Motor neuron (in vitro differentiated cells): Measurements from ENCODE around the gene KLHL20. TPM values are rescaled to one million over a fixed set of nuclear protein-coding genes. Genes with fewer than 3 reads are reported as not detected.
"Not testable (repeated sequence)": the region's sequence is repeated elsewhere in the genome, so short reads cannot be mapped to it uniquely, and the experiment has no call there.

Experiments
- ATAC-seq, 8 experiments: fragments of 200-7000 bp; cut with Tn5 transposase; replicated peaks in 6 of 8; 2 replicates each; pipeline ENCODE4 v1.8.0; 2021; ENCODE audit warnings: mild to moderate bottlenecking in 8 of 8, moderate library complexity in 8 of 8
- H3K27ac ChIP-seq, 2 donors: fragments of 250-450 bp; sonication (Bioruptor Pico); 2 replicates each; pipeline ENCODE4 v1.9.0; 2021; ENCODE audit warnings: antibody characterized with exemption in 2 of 2, mild to moderate bottlenecking in 2 of 2, moderate library complexity in 1 of 2
- H3K4me1 ChIP-seq, 2 donors: fragments of 250-450 bp; sonication (Bioruptor Pico); replicated peaks in 1 of 2; 2 replicates each; pipeline ENCODE4 v1.6.1; 2021; ENCODE audit warnings: antibody characterized with exemption in 2 of 2, mild to moderate bottlenecking in 2 of 2, moderate library complexity in 1 of 2
- H3K4me3 ChIP-seq, 5 donors: fragments of 250-450 bp; sonication (Bioruptor Pico); 2 replicates each; pipeline ENCODE4 v1.9.0; 2021; ENCODE audit warnings: antibody characterized with exemption in 5 of 5, mild to moderate bottlenecking in 5 of 5, moderate library complexity in 4 of 5
- WGBS, 10 experiments: fragments of 450-650 bp; shearing (Covaris generic); methylation state at CpG; one replicate each; pipeline ENCODE4 v1.0.0; 2022; 5-methylcytosine and 5-hydroxymethylcytosine counted together
- in situ Hi-C, 9 experiments: fragments of 400-800 bp; cut with MboI; loops; one replicate each; pipeline ENCODE4 v1.15.0; 2021; ENCODE audit warnings: low sequenced_read_pairs in 9 of 9, low pct_unique_long_range_greater_than_20kb in 2 of 9; ENCODE audit not compliant: unreplicated experiment in 9 of 9
- total RNA-seq, 8 experiments: library from RNA; unstranded; fragments of 300-600 nt; gene quantifications; 2 replicates each; pipeline versions ENCODE4 v1.2.3 to v1.2.4, GENCODE V29; 2022

Gene KLHL20, protein sequence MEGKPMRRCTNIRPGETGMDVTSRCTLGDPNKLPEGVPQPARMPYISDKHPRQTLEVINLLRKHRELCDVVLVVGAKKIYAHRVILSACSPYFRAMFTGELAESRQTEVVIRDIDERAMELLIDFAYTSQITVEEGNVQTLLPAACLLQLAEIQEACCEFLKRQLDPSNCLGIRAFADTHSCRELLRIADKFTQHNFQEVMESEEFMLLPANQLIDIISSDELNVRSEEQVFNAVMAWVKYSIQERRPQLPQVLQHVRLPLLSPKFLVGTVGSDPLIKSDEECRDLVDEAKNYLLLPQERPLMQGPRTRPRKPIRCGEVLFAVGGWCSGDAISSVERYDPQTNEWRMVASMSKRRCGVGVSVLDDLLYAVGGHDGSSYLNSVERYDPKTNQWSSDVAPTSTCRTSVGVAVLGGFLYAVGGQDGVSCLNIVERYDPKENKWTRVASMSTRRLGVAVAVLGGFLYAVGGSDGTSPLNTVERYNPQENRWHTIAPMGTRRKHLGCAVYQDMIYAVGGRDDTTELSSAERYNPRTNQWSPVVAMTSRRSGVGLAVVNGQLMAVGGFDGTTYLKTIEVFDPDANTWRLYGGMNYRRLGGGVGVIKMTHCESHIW
- 10 to 100 TPM; 15.5 to 35.2 (median 31.1) TPM for total RNA-seq

DNA sequence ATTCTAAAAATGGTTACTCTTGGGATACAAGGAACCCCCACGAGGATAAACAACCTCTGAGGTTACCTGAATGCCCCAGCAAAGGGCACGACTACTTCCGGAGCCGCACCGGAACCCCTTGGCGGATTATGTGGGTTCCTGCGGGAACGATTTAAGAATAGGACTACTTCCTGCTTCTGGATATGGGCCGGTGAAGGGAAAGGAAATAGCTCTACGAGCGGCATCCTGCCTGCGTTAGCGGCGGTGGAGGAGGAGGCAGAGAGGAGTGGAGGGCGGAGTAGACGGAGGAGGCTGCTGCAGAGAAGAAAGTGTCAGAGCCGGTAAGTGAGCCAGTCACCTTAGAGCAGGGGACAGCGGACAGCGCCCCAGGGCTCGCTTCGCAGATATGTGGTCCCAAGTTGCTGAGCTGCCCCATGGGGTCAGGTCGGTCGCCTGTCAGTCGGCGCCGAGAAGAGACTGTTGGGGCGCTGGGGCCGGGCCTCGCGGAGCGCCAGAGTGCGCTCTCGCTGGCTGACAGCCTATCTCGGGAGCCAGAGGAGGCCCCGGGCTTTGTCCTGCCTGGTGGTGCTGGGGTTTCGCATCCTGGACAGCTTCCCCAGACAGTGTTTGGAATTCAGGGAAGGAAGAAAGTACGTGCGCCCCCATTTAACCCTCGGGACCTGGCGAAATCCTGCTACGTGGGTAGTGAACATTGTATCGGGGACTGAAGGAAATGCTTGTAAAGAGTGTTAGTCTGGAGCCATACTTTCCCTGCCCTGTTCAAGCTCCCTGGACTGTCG is at the start of gene KLHL20:
Gene KLHL20, plus strand, starts transcription at position 223 of the 779 bp plus-strand sequence. CDS start 1,063 bp downstream, outside the sequence.
- 0 to 3% (median 2%) methylated on average over 1 to 41 of the region's 43 CpGs; no CpG with 5 or more reads in 3 of the 10 experiments for WGBS, 10 experiments
- Histone ChIP-seq H3K27ac (peak within 1 kb of the TSS; percentile 75 to 85), H3K4me1 (peaks cover 4 to 21% of the 10 kb centered on the region in 2 donors), H3K4me3 (peak within 1 kb of the TSS; percentile 67 to 92 (median 77))
- in situ Hi-C loops = no loop called here
- ATAC-seq = peak; percentile 95 to 98 (median 97)

DNA sequence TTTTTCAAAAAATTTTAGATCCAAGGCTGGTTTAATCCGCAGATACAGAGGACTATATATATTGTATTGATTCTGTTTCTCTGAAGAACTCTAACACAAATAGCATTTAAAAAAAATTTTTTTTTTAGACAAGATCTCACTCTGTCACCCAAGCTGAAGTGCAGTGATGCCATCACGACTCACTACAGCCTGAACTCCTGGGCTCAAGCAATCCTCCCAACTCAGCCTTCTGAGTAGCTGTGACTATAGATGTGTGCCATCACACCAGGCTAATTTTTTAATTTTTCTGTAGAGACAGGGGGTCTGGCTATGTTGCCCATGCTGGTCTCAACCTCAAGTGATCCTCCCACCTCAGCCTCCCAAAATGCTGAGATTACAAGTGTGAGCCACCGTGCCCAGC is 48.1 kb upstream of the KLHL20 start:
- no peak overlapping the region for H3K4me3 ChIP-seq
- in situ Hi-C loops = no loop called here
- H3K27ac ChIP-seq = no peak overlapping the region
- ATAC-seq = no peak
- WGBS, 10 experiments = 0 to 100% (median 95%) methylated on average over 1 to 3 of the region's 3 CpGs
- H3K4me1 ChIP-seq = peaks cover 6 to 7% of the 10 kb centered on the region in 2 donors

DNA sequence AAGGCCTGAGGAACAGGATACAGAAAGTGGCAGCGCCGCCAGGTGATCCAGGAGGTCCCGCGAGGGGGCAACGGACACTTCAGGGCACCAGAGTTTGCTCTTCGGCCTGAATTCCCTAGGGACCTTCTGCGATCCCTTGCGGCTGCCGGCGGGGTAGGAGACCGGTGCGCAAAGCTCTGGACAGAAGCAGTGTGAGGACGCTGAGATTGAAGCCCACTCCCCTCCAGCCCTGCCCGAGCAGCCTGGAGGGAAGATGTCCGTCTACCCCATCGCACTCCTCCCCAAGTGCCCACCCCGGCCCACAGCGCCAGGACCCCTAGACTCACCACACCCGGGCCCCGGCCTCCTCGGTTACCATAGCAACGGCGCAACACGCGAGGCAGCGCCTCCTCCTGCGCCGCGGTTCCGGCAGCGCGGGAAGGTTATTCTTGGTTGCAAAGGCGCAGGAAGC is 45.3 kb upstream of the KLHL20 start, which contains the start of gene ANKRD45:
Gene ANKRD45, minus strand, starts transcription at position 361 of the 451 bp plus-strand sequence. CDS start 10,433 bp downstream, outside the sequence.
- H3K27ac ChIP-seq = no peak within 1 kb of the TSS
- ATAC-seq = peak; percentile 73 to 99 (median 98)
- in situ Hi-C loops = no loop called here
- H3K4me1 ChIP-seq = peaks cover 6 to 7% of the 10 kb centered on the region in 2 donors
- 0 to 11% (median 4%) methylated on average over 1 to 22 of the region's 33 CpGs; no CpG with 5 or more reads in 4 of the 10 experiments for WGBS, 10 experiments
- H3K4me3 ChIP-seq = peak within 1 kb of the TSS; percentile 42 to 70 (median 48)

DNA sequence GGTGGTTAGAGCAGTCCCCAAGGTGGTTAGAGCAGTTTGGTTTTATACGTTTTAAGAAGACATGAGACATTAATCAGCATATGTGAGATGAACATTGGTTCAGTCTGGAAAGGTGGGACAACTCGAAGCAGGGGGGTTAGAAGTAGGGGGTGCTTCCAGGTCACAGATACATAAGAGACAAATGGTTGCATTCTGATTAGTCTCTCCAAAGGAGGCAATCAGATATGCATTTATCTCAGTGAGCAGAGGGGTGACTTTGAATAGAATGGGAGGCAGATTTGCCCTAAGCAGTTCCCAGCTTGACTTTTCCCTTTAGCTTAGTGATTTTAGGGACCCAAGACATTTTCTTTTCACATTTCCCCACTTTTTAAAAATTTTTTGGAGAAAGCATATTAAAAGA is 40.3 kb upstream of the KLHL20 start:
- H3K4me1 ChIP-seq, in situ Hi-C loops, ATAC-seq, H3K27ac ChIP-seq, H3K4me3 ChIP-seq: not testable (repeated sequence)
- 0 to 80% (median 64%) methylated on average over 1 to 2 of the region's 2 CpGs; no CpG with 5 or more reads in 4 of the 10 experiments for WGBS, 10 experiments

DNA sequence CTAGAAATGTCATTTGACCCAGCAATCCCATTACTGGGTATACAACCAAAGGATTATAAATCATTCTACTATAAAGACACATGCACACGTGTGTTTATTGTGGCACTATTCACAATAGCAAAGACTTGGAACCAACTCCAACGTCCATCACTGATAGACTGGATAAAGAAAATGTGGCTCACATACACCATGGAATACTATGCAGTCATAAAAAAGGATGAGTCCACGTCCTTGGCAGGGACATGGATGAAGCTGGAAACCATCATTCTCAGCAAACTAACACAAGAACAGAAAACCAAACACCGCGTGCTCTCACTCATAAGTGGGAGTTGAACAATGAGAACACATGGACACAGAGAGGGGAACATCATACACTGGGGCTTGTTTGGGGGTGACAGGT is 34.6 kb upstream of the KLHL20 start:
- in situ Hi-C loops, ATAC-seq: not testable (repeated sequence)
- WGBS, 10 experiments = 26 to 100% (median 75%) methylated on average over 1 to 5 of the region's 5 CpGs; no CpG with 5 or more reads in 1 of the 10 experiments

DNA sequence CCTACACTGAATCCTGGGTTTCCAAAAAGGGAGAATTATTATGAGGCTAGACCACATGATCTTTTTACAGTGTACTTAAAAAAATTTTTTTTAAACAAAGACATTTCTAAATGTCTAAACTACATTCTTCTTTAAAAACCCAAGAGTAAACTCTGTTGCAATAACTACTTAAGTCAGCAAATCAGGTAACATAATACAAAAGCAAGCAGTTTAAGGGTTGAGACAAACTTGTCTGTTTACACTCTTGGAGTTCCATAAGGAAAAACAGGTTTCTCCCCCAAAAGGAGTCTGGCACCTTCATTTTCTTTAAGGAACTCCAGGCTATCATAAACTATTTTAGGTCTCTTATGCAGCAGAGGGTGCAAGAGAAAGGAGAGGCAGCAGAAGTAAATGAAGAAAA is 32.6 kb upstream of the KLHL20 start:
- ATAC-seq = no peak
- Histone ChIP-seq H3K27ac (no peak overlapping the region), H3K4me3 (no peak overlapping the region), H3K4me1 (peaks cover 3 to 11% of the 10 kb centered on the region in 2 donors)
- in situ Hi-C loops = no loop called here

More for the DNA sequence above, 34.6 kb upstream of the KLHL20 start:
- H3K4me3 ChIP-seq, H3K27ac ChIP-seq: not testable (repeated sequence)
- peaks cover 3 to 11% of the 10 kb centered on the region in 2 donors for H3K4me1 ChIP-seq

DNA sequence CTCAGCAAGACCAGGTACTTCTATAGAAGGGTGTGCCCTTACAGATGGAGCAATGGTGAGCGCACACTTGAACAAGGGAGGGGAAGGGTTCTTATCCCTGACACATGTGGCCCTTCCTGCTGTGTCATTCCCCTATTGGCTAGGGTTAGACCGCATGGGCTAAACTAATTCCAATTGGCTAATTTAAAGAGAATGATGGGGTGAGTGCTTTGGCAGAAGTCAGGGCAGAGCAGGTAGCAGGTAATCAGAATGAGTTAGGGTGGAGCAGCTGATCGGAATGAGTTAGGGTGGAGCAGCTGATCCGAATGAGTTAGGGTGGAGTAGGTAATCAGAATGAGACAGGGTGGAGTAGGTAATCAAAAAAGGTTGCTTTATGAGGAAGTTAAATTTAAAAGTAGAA is 30.9 kb upstream of the KLHL20 start:
- H3K4me3 ChIP-seq, ATAC-seq, H3K27ac ChIP-seq, in situ Hi-C loops: not testable (repeated sequence)
- WGBS, 10 experiments = 0 to 96% (median 90%) methylated on average over 1 to 4 of the region's 4 CpGs; no CpG with 5 or more reads in 1 of the 10 experiments
- H3K4me1 ChIP-seq = peaks cover 3 to 11% of the 10 kb centered on the region in 2 donors

DNA sequence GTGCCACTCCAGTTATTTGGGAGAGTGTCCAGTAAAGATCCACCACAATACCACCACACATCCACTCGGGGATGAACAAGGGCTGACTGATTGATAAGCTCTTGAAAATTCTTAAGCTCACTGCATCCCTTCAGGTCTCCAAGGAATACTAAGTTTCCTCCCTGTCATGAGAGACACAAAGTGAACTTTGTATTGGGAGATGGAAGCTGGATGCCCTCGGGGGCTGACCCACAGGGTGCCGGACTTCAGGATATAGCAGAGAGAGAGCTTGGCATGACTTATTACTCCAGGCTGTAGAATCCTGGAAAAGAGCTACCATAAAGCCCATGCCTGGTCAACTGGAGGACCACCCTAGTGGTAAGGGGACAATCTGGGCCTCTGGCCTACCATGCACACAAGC is 29.7 kb upstream of the KLHL20 start:
- peaks cover 3 to 11% of the 10 kb centered on the region in 2 donors for H3K4me1 ChIP-seq
- WGBS, 10 experiments = 60 to 92% (median 86%) methylated on average over 2 to 3 of the region's 3 CpGs; no CpG with 5 or more reads in 5 of the 10 experiments
- H3K27ac ChIP-seq, ATAC-seq, H3K4me3 ChIP-seq, in situ Hi-C loops: not testable (repeated sequence)

DNA sequence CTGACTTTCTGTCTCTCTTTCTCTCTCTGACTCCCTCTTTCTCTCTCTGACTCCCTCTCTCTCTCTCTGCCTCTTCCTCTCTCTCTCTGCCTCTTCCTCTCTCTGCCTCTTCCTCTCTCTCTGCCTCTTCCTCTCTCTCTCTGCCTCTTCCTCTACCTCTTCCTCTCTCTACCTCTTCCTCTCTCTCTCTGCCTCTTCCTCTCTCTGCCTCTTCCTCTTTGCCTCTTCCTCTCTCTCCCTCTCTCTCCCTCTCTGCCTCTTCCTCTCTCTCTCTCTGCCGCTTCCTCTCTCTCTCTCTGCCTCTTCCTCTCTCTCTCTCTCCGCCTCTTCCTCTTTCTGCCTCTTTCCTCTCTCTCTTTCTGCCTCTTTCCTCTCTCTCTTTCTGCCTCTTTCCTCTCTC is 26.5 kb upstream of the KLHL20 start:
- no peaks in the 10 kb centered on the region for H3K4me1 ChIP-seq
- no peak overlapping the region for H3K27ac ChIP-seq
- ATAC-seq = no peak
- WGBS, 10 experiments = 50 to 100% (median 80%) methylated on average over 1 to 2 of the region's 2 CpGs; no CpG with 5 or more reads in 1 of the 10 experiments
- in situ Hi-C loops = no loop called here
- no peak overlapping the region for H3K4me3 ChIP-seq

DNA sequence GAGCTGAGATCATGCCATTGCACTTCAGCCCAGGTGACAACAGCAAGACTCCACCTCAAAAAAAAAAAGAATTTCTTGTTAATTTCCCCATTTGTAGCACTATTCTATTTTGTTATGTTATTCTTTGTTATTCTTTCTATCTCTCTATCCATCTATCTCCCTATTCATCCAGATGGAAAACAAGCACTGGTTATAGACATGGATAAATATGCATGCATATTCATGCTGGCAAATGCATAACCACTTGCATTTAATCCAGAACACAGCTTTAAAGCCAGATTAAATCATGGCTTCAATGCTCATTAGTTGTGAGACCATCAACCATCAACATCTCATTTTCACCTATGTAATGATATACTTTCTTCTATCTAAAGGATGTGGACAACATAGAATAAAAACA is 21.5 kb upstream of the KLHL20 start:
- no peak overlapping the region for H3K27ac ChIP-seq
- H3K4me3 ChIP-seq = no peak overlapping the region
- ATAC-seq = peak in 3 of 8 experiments; percentile 71 to 93 (median 77)
- H3K4me1 ChIP-seq = no peaks in the 10 kb centered on the region
- in situ Hi-C loops = no loop called here

DNA sequence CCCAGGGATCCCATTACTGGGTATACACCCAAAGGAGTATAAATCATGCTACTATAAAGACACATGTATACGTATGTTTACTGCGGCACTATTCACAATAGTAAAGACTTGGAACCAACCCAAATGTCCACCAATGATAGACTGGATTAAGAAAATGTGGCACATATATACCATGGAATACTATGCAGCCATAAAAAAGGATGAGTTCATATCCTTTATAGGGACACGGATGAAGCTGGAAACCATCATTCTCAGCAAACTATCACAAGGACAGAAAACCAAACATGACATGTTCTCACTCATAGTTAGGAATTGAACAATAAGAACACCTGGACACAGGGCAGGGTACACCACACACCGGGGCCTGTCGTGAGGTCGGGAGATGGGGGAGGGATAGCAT is 13.5 kb upstream of the KLHL20 start:
- in situ Hi-C loops, H3K4me3 ChIP-seq: not testable (repeated sequence)
- 80 to 100% (median 95%) methylated on average over 1 to 6 of the region's 6 CpGs; no CpG with 5 or more reads in 3 of the 10 experiments for WGBS, 10 experiments

DNA sequence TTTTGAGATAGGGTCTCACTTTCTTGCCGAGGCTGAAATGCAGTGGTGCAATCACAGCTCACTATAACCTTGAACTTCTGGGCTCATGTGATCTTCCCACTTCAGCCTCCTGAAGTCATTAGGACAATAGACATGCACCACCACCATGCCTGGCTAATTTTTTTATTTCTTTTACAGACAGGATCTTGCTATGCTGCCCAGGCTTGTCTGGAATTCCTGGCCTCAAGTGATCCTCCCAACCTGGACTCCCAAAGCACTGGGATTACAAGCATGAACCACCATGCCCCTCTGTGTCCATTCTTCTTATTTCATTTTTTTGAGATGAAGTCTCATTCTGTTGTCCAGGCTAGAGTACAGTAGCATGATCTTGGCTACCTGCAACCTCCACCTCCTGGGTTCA is 12.0 kb upstream of the KLHL20 start:
- in situ Hi-C loops = no loop called here
- no peak for ATAC-seq
- H3K27ac ChIP-seq = no peak overlapping the region
- no peaks in the 10 kb centered on the region for H3K4me1 ChIP-seq
- WGBS, 10 experiments = 50 to 100% (median 80%) methylated on average over 1 of the region's 1 CpG; no CpG with 5 or more reads in 5 of the 10 experiments
- H3K4me3 ChIP-seq = no peak overlapping the region

More for the DNA sequence above, 13.5 kb upstream of the KLHL20 start:
- not testable (repeated sequence) for H3K27ac ChIP-seq, H3K4me1 ChIP-seq, ATAC-seq
